HUES64 (cell line): Measurements from ENCODE around the gene LAMC3.

Experiments used
- H3K27ac ChIP-seq: 2 replicates; pipeline ENCODE4 v1.7.0; 2013; ENCODE audit warnings: low read depth, low read length, inconsistent platforms
- H3K27me3 ChIP-seq: 2 replicates; pipeline ENCODE4 v1.6.1; 2013; ENCODE audit warnings: mild to moderate bottlenecking, low read length; ENCODE audit not compliant: insufficient read depth
- H3K36me3 ChIP-seq: 2 replicates; pipeline ENCODE4 v1.6.1; 2013; ENCODE audit warnings: mild to moderate bottlenecking, low read length; ENCODE audit not compliant: insufficient read depth
- H3K4me1 ChIP-seq: 2 replicates; pipeline ENCODE4 v1.6.1; 2013; ENCODE audit warnings: mild to moderate bottlenecking, low read length, moderate library complexity; ENCODE audit not compliant: insufficient read depth
- H3K4me3 ChIP-seq: 2 replicates; pipeline ENCODE4 v1.5.1; 2013; ENCODE audit warnings: mild to moderate bottlenecking, low read length, moderate library complexity
- H3K9ac ChIP-seq: 2 replicates; pipeline ENCODE4 v1.6.1; 2013; ENCODE audit warnings: mild to moderate bottlenecking, low read depth, low read length
- H3K9me3 ChIP-seq: 2 replicates; pipeline ENCODE4 v1.6.1; 2013; ENCODE audit warnings: low read depth, low read length; ENCODE audit not compliant: insufficient read depth
- WGBS: fragments of 150-250, 120-280 bp; methylation state at CpG from one replicate; pipeline ENCODE4 v1.1.7; 2013; ENCODE audit warnings: missing lambda C conversion rate; 5-methylcytosine and 5-hydroxymethylcytosine counted together

The LAMC3 gene

DNA sequence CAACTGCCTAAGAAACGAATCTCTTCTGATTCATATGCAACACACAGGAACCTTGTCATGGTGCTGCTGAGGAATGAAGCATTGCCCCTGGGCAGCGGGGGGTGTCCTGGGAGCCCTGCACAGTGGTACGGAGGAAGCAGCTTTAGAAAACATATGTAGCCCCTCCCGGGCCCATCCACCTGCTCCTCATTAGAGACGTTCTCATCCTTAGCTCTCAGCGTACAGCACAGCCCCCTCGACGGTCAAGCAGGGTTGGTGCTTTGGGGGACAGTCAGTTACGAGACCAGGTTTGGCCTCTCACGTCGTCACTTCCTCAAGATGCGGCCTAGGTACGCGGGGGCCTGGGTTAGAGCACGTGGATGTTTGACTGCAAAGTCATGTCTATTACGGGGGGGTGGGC is 28.4 kb upstream of the LAMC3 start:
- Histone ChIP-seq H3K36me3 (no peaks in the 10 kb centered on the region), H3K4me1 (no peaks in the 10 kb centered on the region), H3K9me3 (no peaks in the 10 kb centered on the region), H3K4me3 (no peak overlapping the region), H3K27ac (no peak overlapping the region), H3K27me3 (no peaks in the 10 kb centered on the region), H3K9ac (no peak overlapping the region)
- 91% methylated on average over 16 of the region's 16 CpGs for WGBS

DNA sequence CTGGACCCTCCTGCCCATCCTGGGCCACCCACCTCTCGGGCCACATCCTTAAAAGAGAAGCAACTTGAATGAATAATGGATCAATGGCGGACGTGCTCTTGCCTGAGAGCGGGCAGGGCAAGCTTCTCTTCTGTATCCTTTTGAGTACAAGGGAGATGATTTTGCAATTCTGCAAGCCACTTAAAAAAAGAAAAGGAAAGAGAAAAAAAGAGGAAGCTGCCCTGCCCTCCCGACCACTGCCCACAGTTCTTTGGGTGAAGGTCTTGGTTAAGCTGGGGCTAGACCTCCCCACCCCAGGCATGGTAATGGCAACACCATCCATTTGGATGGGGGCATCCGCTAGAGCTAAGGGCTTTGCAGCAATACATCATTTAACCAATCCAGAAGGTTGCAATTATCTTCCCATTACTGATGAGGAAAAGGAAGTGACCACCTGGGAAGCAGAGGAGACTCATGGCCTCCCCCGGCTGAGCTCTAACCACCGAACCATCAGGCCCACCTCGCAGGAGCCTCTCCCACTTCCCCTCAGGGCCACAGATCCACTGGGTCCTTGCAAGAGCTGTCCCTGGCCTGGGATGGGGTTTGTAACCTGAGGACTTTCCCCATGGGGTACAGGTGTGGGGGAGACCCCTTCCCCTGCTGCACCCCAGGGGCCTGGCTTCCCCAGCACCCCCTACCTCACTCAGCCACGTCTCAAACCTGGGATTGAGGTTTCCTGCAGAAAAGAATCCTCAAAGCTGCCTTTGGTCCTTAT is 27.8 kb upstream of the LAMC3 start:
- WGBS: 91% methylated on average over 10 of the region's 10 CpGs
- Histone ChIP-seq H3K27ac (no peak overlapping the region), H3K27me3 (no peaks in the 10 kb centered on the region), H3K9ac (no peak overlapping the region), H3K36me3 (no peaks in the 10 kb centered on the region), H3K9me3 (no peaks in the 10 kb centered on the region), H3K4me3 (no peak overlapping the region), H3K4me1 (no peaks in the 10 kb centered on the region)

DNA sequence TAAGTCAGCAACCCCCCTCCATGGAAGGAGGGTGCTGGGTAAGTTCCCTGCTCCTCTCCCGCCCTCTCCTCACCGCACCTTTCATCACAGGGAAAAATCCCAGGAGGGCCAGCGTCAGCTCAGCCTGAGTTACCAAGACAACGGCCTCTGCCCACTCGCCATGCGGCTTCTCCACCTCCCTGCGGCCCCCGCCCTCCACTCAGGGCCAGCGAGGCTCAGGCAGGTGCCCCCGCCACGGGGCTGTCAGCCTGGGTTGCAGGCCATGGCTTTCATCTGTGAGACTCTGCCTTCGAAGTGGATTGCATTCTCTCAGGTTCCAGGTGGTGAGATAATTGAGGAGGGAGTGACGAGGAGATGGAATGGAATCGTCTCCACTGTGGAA is 27.2 kb upstream of the LAMC3 start:
- H3K9me3 ChIP-seq: no peaks in the 10 kb centered on the region
- no peak overlapping the region for H3K9ac ChIP-seq
- no peaks in the 10 kb centered on the region for H3K36me3 ChIP-seq
- 85% methylated on average over 14 of the region's 14 CpGs for WGBS
- no peaks in the 10 kb centered on the region for H3K27me3 ChIP-seq
- no peaks in the 10 kb centered on the region for H3K4me1 ChIP-seq
- no peak overlapping the region for H3K4me3 ChIP-seq
- no peak overlapping the region for H3K27ac ChIP-seq

DNA sequence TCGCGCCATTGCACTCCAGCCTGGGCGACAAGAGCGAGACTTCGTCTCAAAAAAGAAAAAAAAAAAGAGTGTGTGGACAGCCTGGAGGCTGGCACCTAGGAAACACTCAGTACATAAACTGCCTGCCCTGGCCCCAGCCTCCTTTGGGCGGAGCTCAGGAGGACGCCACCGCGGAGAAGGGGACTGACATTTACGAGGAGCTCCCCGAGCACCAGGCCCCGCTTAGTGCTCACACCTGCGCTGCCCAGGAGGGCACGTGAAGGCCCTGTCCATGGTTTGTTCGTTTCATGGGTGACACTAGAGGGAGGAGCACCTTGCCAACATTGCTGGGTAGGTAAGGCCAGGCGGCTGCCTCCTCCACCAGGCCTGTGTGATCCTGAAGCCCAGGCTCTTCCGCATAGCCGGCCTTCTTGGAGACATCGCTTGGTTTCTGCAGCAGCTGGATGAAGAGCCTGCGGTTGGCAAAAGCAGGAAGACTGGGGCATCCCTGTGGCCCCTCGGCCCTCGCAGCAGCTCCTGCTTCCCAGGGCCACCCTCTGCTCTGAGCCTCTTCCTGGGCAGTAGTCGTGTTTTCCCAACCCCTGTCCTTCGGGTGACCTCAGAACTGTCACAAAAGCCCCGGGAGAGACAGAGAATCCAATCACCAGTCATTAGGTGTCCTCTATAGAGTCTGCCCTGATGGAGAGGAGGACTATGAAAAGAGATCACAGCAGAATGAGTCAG is 26.2 kb upstream of the LAMC3 start:
- no peaks in the 10 kb centered on the region for H3K4me1 ChIP-seq
- H3K27ac ChIP-seq: no peak overlapping the region
- no peaks in the 10 kb centered on the region for H3K9me3 ChIP-seq
- no peaks in the 10 kb centered on the region for H3K27me3 ChIP-seq
- H3K4me3 ChIP-seq: no peak overlapping the region
- 86% methylated on average over 25 of the region's 25 CpGs for WGBS
- H3K36me3 ChIP-seq: no peaks in the 10 kb centered on the region
- no peak overlapping the region for H3K9ac ChIP-seq

DNA sequence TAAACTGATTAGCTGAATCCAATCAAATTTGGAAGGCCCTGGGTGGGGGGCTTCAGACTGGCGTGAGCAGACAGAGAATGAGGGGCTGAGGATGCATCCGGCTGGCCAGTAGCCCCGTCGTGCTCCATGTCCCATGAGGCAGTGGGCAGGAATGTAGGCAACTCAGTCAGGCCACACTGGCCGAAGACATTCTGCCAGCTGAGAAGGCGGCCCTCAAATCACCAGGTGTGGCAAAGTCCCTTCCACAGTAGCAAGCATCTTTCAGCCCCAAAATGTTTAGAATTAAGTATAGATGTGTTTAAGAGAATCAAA is 25.7 kb upstream of the LAMC3 start:
- H3K9me3 ChIP-seq: no peaks in the 10 kb centered on the region
- H3K9ac ChIP-seq: no peak overlapping the region
- 79% methylated on average over 6 of the region's 6 CpGs for WGBS
- no peaks in the 10 kb centered on the region for H3K4me1 ChIP-seq
- no peak overlapping the region for H3K4me3 ChIP-seq
- no peak overlapping the region for H3K27ac ChIP-seq
- no peaks in the 10 kb centered on the region for H3K36me3 ChIP-seq
- H3K27me3 ChIP-seq: no peaks in the 10 kb centered on the region

DNA sequence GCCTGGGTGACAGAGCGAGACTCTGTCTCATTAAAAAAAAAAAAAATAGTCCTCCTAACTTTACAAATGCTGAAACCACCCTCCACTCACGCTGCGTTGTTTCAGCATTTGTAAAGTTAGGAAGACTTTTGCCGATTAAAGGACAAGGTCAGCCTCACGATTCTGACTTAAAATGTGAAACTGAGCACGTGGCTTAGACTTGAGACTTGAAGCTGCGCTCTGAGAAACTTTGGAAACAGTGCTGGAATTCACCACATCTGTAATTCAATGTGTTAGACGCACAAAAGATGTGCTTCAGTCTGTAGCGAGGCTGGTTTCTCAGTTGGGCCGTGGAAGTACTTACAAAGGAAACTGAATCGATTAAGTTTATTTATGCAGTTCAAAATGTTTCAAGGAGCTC is 25.0 kb upstream of the LAMC3 start:
- Histone ChIP-seq H3K9ac (no peak overlapping the region), H3K4me3 (no peak overlapping the region), H3K36me3 (no peaks in the 10 kb centered on the region), H3K9me3 (no peaks in the 10 kb centered on the region), H3K27ac (no peak overlapping the region), H3K4me1 (no peaks in the 10 kb centered on the region), H3K27me3 (no peaks in the 10 kb centered on the region)
- 94% methylated on average over 11 of the region's 11 CpGs for WGBS

DNA sequence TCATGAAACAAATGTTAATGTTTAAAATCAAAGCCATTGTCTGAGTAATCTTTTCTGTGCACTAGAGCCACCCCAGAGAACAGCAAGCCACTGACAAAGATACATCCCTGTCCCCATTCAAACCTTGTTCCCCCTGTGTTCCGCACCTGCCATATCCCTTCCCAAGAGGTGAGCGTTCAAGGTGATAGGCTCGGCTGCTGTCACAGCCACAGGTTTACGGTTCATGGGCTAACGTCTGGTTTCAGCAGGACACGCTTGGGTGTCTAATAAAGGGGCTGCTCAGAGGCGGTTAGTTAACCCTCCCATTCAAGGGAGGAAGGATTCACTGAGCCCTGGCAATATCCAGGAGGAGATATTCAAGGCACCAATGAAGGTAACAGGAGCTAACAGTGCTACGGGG is 24.5 kb upstream of the LAMC3 start:
- H3K4me3 ChIP-seq: no peak overlapping the region
- no peak overlapping the region for H3K9ac ChIP-seq
- H3K36me3 ChIP-seq: no peaks in the 10 kb centered on the region
- no peaks in the 10 kb centered on the region for H3K9me3 ChIP-seq
- 94% methylated on average over 8 of the region's 8 CpGs for WGBS
- H3K27me3 ChIP-seq: no peaks in the 10 kb centered on the region
- H3K4me1 ChIP-seq: no peaks in the 10 kb centered on the region
- H3K27ac ChIP-seq: no peak overlapping the region

DNA sequence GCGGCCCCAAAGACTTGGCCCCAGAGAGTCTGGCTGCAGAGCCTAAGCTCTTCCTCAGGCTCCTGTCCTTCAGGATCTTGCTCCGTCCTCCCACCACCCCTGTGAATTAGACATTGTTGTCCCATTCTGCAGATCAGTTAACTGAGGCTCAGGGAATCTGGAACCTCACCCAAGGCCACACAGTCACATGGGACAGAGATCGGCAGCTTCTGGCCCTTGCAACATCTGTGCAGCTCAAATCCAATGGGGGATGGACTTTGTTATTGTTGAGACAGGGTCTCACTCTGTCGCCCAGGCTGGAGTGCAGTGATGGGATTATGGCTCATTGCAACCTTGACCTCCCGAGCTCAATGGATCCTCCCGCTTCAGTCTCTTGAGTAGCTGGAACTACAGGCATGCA is 23.9 kb upstream of the LAMC3 start:
- no peak overlapping the region for H3K9ac ChIP-seq
- no peak overlapping the region for H3K4me3 ChIP-seq
- no peaks in the 10 kb centered on the region for H3K36me3 ChIP-seq
- no peaks in the 10 kb centered on the region for H3K27me3 ChIP-seq
- WGBS: 94% methylated on average over 6 of the region's 6 CpGs
- no peaks in the 10 kb centered on the region for H3K9me3 ChIP-seq
- no peaks in the 10 kb centered on the region for H3K4me1 ChIP-seq
- H3K27ac ChIP-seq: no peak overlapping the region

DNA sequence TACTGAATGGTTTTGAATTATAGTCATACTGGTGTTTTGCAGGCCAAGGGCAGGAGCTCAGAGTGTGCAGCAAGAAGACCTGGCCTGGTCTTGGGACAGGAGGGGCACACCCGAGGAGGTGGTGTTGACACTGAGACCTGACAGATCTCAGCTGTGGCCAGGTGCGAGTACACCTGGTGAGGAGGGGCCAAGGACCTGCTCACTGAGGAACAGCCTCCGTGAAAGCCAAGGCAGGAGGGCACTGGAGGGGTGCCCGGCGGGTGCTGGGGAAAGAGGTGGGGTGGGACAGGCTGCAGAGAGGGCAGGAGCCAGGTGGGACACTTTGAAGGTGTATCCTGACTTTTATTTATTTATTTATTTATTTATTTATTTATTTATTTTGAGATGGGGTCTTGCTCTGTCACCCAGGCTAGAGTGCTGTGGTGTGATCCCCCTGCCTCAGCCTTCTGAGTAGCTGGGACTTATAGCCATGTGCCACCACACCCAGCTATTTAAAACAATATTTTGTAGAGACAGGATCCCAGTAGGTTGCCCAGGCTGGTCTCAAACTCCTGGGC is 23.3 kb upstream of the LAMC3 start:
- Histone ChIP-seq H3K27me3 (no peaks in the 10 kb centered on the region), H3K4me3 (no peak overlapping the region), H3K4me1 (0 out of 2 replicates have a peak, but pooled peaks cover 2% of the 10 kb centered on the region), H3K36me3 (no peaks in the 10 kb centered on the region), H3K27ac (no peak overlapping the region), H3K9me3 (no peaks in the 10 kb centered on the region), H3K9ac (no peak overlapping the region)
- WGBS: 74% methylated on average over 5 of the region's 5 CpGs

DNA sequence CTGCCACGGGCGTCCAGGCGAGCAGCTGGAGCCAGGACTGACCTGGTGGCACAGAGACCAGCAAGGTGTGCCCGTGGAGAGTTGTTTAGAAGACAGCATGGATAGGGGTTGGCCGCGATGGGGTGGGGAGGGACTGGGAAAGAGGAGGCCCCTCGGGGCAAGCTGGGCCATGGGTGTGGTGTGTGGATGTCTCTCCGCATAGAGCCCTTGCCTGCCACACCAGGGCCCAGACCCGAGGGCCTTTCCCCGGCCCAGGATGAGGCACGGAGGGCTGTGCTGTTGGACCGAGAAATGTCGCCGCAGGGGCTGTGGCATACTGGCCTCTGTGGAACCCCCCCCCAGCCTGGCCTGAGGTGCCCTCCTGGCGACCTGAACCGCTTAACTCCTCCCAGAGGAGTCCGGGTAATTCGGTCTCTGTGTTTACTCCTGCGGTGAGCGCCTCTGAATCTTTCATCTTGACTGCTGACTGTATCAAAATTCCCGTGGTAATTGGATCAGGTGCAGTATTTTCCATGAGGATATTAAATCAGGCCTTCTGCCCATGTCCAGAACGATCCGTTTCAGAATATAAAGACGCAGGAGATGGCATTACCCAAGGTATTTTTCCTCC is 22.5 kb upstream of the LAMC3 start:
- Histone ChIP-seq H3K27ac (no peak overlapping the region), H3K27me3 (0 out of 2 replicates have a peak, but pooled peaks cover 4% of the 10 kb centered on the region), H3K36me3 (no peaks in the 10 kb centered on the region), H3K4me3 (no peak overlapping the region), H3K4me1 (0 out of 2 replicates have a peak, but pooled peaks cover 2% of the 10 kb centered on the region), H3K9ac (no peak overlapping the region), H3K9me3 (no peaks in the 10 kb centered on the region)
- WGBS: 78% methylated on average over 24 of the region's 24 CpGs

DNA sequence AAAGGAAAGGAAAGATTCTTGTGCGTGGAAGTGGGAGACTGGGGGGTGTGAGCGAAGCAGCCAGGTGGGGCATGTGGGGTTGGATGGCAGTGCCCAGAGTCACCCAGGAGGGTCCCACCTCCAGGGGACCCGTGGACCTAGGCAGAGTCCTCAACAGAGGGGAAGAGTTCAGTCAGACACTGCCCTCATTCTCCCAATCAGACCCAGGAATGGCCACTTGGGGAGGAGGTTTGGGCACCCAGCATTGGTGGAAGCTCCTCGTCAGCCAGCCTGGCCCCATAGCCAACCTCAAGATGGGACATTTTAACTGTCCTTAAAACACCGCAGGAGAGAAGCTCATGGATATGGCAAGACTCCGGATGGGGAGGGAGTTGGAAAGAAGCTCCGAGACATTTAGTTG is 21.9 kb upstream of the LAMC3 start:
- WGBS: 88% methylated on average over 7 of the region's 7 CpGs
- Histone ChIP-seq H3K27ac (no peak overlapping the region), H3K4me3 (no peak overlapping the region), H3K27me3 (0 out of 2 replicates have a peak, but pooled peaks cover 4% of the 10 kb centered on the region), H3K9ac (no peak overlapping the region), H3K36me3 (no peaks in the 10 kb centered on the region), H3K4me1 (0 out of 2 replicates have a peak, but pooled peaks cover 2% of the 10 kb centered on the region), H3K9me3 (no peaks in the 10 kb centered on the region)
